NCI-H2227 treated with DMSO at 0.1 percent for 48 hours (cell line): Measurements from ENCODE around the gene CTSC.

Experiments
- DNase-seq: peaks from one replicate; lab custom pipeline; 2025; lab: John Stamatoyannopoulos, UW

Gene CTSC

DNA sequence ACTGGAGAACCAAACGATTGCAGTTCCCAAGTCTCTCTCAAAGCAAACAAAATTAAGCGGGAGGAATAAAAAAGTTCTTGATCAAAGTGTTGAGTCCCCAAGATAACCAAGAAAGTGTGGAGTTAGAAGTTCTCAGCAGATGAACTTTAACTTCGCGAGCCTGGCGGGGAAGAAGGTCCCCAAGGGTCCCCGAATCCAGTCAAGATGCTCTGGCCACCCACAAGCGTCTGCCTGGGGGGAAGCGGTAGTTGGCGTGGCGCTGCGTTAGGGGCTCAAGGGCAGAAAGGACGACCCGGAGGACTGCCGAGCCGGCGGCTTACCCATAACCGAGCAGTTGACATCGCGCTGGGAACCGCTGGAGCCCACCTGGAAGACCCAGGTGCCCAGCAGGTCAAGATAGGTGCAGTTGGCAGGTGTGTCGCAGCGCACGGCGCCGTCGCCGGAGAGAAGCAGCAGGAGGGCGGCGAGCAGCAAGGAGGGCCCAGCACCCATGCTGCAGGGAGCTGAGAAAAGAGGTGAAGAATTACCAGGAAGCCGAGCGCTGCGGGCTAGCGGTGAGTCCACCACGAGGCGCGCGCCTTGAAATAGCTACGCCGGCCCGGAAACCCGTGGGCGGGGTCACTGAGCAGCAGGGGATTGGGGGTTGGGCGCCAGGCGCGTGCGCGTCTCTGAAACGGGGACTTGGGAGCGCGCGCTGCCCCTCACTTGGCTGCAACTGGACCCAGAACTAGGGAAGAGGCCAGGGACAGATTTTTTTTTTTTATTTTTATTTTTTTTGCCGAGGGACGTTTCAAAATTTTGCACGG lies at the start of gene CTSC:
Gene CTSC, minus strand, starts transcription at position 556 of the 806 bp plus-strand sequence. Its CDS starts 64 bp downstream, at position 492.
- peak; percentile 8 for DNase-seq

DNA sequence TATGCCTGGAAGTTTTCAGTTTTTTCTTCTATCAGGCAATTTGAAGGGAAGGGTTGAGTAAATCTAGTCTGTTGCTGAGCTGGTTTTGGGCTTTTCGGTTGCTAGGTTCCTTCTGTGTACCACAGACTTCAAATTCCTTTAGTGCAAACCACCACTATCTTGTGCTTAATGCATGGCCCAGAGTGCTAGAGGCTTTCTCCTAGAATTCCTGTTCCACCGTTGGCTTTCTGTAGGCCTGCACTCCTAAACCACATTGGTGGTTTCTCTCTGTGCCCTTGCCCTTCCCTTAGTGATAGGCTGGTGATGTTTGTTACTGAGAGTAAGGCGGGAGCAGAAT lies 47.1 kb upstream of the CTSC start:
- no peak for DNase-seq

DNA sequence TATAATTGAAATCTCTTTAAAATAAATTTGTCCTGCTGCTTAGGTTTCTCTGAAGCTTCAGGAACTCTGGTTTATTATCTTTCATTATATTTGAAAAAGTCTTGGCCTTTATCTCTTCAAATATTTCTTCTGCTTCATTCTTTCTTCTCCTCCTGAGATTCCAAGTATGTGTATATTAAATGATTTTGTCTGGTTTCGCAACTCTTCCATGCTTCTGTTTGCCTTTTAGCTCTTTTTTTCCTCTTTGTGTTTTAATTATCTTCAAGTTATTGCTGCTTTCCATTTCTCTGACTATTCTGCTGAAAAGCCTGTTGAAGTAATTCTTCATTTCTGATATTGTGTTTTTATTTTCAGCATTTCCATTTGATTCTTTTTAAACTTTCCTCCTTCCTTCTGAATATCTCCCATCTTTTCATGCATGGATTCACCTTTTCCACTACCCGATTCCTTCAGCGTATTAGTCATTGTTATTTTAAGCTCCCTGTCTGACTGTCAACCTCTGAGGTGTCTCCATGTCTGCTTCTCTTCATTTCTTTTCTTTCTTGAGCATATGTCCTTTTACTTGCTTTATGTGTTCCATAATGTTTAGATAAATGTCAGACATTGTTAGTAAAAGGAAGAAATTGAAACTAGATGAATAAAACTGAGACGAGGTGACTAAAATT lies 46.6 kb upstream of the CTSC start:
- no peak for DNase-seq

DNA sequence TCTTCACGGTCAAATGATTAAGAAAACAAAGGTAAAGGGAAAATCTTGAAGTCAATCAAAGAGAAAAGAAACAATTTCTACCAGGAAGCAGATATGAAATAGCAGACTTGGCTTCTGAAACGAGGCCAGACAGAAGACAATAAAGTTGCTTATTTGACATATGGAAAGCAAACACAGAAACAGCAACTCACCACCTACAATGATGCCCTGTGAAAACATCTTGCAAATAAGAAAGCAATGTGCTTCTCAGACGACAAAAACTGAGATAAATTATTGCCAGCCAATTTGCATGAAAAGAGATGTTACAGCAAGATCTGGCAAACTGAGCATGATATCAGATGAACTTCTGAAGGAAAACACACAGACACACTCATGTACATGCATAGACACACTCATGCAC lies 45.9 kb upstream of the CTSC start:
- DNase-seq = no peak

DNA sequence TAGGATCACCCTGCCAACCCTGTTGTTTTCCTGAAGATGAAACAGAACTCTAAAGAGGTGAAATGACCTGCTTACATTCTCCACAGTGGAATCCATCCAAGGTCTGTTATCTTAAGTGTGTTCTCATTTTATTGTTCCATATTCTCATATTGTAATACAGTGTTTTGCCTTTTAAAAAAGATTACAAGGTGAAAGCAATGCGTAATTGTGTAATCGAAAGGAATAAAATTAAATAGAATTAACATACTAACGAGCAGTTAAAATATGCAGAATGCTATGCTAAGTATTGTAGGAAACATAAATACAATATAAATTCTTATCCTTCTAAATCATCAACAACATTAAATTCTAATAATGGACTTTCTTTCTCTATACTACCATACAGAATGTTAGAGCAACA lies 41.6 kb upstream of the CTSC start:
- no peak for DNase-seq

DNA sequence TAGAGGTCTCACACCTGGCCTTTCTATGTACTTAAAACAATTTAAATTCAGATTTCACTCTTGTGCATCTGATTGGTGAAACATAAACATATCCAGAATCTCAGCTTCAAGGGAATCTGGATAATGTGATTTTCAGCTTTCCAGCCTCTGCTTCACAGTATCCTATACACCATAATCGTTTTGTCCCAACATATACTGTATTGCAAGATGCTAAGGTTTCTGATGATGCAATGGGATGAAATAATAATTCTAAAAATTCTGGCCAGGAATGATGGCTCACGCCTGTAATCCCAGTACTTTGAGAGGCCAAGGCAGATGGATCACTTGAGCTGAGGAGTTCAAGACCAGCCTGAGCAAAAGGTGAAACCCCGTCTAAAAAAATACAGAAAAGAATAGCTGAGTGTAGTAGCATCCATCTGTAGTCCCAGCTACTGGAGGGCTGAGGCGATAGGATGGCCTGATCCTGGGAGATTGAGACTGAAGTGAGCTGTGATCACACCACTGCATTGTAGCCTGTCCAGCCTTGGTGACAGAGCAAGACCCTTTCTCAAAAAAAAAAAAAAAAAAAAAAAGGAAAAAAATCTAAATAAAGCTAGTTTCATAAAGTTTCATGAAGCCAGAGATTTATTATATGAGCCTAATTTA lies 41.0 kb upstream of the CTSC start:
- no peak for DNase-seq

DNA sequence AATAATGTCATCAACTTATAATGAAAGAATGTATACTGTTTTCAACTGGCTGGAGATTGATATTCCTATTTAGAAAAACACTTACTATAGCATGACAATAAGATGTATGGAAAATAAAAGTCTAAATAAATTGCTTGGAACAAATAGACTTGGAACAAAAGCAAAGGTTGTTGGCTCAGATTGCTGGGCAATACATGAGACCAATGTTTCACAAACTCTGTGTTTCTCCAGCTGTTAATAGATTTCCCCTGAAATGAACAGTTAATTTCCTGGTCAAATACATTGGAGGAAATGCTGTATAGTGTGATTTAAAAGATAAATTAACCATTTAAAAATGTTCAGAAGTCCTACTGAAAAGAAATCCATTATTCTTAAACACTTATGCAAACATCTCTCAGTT lies 40.1 kb upstream of the CTSC start:
- no peak for DNase-seq

DNA sequence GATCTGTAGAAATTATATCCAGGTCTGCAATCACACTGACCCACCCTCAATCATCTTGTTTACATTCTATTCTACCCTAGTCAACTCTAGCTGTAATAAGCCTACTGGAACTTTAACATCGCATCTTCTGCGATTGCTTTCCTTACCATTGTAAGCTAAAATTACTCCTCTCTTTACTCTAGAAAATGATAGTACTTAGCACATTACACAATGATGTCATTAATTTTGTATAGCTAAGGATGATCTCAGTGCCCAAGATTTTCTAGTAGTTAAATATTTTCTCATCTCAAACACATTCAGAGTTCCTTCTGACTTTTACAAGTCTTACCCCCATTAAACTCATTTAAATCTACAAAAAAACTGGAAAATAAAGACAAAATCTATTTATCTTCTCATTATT lies 39.6 kb upstream of the CTSC start:
- no peak for DNase-seq

DNA sequence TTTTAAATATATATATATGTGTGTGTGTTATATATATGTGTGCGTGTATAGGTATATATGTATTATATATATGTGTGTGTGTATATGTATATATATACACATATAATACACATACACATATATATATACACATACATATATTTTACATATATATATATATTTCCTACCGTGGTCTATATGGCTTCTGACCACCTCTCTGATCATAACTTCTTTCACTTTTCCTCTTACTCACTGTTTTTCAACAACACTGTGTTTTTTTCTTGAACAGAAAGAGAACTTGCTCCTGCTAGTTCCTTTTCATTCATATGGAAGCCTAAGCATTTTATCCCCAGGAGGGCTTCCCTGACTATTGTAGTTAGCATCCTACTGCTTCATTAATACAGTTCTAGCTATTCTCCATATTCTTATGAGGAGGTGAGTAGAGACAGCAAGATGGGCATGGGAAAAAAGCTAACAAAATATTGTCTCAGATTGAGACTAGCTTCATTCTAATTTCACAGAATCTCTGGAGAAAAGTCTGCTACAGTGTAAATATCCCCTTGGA lies 38.5 kb upstream of the CTSC start:
- no peak for DNase-seq

DNA sequence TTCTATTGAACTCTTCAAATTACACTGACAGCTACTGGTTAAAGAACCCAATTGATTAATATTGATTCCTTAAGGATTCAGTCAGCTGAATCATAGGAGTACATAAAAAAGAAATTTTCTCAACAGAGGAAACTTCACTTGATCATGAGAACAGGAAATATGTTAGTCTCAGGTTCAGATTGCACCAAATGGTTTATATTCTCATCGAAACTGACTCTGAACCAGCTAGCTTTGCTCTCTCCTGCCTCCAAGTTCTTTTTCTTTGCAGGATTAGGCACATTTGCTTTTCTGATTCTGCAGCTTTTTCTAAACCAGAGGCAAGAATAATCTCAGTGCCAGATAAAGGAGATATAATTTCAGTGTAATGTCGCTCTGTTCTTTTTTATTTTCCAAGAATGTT lies 33.2 kb upstream of the CTSC start:
- no peak for DNase-seq

DNA sequence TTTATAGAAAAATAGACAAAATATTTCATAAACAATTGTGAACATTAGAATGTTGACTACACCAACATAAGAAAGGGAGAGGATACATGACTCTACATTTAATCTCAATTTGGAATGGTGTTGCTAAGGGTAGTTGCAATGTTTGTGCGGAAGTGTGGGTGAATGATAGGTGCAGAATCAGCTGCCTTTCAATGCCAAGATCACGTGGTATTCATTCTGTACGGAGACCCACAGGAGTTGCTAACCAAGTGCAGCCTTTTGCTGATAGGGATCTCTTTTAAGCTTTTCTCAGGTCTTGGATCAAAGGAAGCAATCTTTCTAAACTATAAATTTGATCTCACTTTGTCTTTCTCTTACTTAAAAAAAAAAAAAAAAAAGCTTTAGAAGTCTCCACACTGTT lies 29.8 kb upstream of the CTSC start:
- DNase-seq = no peak

DNA sequence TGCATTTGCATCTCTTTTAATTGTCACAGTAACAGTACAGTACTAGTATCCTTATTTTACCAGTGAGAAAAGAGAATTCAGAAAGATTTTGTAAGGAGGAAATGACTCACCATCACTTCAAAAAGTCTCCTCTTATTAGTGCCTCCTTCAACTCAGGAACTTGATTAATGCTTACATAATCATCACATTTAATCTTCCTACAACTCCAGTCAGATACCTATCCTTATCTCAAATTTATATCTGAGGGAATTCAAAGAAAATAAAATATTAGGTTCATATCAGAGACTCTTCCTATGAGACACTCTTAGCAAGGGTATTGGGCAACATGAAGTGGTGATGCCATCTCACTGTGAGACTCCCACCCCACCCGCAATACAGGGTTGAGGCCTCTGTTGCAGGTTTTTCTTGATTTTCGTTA lies 26.1 kb upstream of the CTSC start:
- no peak for DNase-seq

DNA sequence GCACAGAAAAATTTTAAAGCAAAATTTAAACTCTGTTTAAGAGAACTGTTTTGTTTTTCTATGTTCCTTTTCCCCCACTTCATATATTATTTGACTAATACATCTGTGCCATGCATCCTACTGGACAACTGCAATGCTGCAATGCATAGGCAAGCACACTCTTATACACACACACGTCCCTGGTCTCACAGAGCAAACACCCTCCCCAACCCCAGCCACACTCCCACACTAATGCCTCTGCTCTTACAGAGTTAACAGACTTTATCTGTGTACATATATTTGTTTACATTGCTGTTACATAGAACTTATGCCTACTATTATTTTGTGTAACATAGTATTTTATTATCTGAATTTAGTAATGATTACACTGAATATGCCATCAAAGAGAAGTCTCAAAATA lies 25.5 kb upstream of the CTSC start:
- no peak for DNase-seq

DNA sequence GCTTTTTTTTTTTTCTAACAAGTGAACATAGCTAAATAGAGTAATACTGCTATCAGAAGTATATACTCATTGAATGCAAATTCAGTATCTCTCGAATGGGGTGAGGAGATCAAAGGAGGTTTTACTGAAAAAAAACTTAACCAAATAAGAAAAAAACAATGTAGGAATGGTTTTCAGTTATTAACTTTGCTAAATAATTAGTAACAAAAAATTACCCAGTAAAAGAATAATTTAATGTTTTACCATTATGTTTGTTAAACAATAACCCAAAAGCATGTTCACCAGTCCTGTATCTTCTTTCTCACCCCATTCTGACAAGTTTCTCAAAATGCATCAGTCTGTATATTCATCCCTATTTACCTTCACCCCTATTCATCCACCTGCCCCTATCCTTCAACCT lies 22.6 kb upstream of the CTSC start:
- DNase-seq = no peak

DNA sequence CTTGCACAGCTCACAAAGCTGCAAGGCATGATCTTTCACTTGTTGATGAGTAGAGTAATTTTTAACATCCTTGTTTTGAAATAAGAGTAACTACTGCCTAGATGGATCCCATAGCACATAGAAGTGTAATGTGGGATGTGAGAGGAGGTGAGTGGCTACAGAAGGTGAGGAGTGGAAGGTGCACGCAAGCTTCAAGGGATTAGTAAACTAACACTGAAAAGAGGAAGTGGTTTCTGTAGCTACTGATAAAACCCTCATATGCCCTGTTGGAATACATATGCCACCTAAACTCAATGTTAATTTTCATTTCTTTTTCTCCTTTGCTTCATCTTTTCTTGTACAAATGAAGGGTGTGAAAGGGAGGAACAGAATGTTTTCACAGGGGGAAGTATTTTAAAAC lies 22.0 kb upstream of the CTSC start:
- no peak for DNase-seq

DNA sequence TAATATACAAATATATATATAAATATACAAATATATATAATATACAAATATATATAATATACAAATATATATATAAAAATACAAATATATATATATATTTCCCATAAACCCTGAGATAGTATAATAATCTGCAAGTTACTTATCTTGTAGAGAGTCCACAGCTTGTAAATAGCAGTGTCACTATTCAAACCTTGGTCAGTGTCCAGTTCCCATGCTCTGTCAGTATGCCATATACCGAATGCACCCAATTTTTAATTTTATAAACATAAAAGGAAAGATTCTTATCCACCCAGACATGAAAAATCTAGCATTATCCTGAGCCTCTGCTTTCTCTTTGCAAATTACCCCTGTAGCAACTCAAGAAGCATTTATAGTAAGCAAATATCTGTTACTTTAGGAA lies 21.6 kb upstream of the CTSC start:
- DNase-seq = no peak

DNA sequence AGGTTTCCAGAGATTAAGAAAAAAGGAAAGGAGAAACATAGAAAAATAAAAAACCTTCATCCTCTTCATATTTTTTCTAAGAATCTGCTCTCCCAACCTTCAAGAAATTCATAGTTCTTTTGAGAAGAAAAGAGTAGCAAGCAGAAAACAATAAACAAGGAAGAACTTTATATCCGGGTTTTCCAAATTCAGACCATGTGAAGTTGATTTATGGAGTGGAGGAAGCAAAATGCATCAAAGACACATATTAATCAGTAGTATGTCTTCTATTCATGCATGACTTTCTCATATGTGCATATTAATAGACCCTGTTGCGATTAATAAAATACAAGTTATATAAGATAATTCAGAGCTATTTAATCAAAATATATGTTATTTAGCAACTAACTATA lies 20.5 kb upstream of the CTSC start:
- DNase-seq = no peak

DNA sequence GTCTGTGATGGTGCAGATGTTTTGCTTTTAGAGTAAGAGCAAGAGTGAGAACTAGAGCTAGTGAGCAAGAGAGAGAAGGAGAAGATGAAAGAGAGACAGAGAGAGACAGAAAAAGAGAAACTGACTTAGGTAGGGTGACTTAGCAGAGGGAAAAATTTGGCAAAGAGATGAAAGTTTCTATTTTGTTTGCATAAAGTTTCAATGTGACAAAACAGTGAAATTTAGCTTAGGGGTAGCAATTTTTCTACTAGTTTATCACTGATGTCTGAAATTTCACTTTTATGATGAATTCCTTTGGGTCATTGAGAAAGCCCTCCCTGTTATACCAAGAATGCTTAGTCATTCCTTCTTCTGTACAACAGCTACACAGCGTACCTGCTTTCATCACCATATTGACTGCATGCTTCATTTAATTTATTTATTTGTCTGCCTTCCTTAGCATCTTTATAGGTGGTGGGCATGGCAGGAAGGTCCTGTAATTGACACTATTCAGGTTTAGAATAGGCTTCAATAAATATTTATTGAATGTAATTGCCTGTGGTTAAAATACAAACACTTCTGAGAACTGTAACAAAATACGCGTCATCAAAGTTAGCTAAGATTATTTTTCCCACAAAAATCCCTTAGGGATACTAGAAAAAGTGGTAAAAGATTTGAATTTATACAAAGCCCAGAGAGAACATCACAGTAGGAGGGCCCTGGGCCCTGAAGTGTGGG lies 19.9 kb upstream of the CTSC start:
- DNase-seq = no peak

DNA sequence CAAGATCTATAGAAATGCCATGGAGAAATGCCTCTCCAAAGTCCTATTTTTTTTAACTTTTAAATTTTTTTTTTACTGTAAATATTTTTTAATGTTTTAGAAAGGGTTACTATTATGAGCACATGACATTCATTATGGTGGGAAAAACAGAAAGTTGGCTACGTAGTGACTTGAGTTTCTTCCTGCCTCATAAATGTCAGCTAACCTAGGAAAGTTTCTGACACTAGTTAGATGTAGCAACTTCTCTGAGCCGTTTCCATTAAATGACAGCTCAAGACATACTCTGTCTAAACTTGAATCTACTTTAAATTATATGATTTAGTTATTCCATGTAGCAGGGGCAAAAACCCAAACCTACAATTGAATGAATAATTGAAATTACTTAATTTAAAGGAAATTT lies 18.4 kb upstream of the CTSC start:
- no peak for DNase-seq

DNA sequence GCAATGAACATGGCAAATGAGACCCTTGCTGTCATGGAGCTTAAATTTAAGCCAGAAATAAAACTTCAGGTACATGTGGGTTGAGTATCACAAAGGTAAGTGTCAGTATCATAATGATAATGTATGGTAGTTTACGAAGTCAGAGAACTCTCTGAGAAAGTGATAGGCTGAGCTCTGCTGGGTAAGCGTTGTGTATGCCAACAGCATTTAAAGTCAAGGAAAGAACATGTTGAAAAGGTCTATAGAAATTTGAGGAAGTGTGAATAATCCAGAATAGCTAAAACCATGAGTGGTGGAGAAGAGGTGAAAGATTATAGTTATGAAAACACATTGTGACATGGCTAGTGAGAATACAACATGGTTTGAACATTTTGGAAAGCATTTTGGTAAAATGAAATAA lies 17.4 kb upstream of the CTSC start:
- DNase-seq = no peak

DNA sequence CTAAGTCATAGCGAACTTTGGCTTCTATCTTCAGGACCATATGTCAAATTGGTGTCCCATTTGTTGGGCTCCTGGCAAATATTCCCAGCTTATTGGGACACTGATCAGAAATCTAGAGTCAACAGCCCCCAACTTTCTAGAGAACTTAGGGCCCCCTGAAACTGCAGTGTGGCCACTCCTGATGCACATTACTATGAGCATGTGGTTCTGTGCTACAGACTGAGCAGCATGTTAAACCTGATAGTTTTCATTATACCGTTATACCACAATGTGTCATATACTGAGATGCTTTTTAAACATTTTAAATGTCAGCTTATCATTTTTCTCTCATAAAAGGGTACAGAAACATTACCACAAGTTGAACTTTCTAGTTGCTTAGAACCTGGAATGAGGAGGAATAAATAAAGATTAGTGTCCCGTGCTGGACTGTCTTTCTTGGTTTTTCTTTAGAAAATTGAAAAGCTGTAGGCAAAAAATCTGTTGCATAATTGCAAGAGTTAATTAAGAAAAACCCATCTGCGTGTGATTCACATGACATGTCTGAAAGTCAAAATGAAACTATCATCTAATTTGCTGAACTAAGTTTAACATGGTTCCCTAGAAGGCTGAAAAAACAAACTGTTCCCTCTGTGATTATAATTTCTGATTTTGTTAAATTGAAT lies 16.4 kb upstream of the CTSC start:
- DNase-seq = no peak

DNA sequence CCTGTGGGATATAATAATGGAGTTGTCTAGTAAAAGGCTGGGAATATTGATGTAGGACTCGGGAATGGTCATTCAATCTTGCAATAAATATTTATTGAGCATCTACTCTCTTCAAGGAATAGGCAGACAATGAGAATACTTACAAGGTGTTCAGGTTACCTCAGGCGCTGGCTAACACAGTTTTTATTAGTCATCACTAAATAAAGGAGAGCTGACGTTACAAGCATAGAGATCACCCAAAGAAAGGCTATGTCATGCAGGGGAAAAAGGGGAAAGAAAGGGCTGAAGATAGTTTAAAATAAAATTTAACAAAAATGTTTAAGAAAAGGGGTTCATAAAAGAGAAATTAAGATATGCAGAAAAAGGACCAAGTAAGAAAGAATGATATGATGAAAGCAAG lies 15.8 kb upstream of the CTSC start:
- no peak for DNase-seq
